ENCODE measurements around the gene SNX18. TPM values are rescaled to one million over a fixed set of nuclear protein-coding genes. Genes with fewer than 3 reads are reported as not detected.
A peak's percentile ranks its signal among the peaks of the same experiment; 100 is the strongest.
"Not testable (repeated sequence)": the region's sequence is repeated elsewhere in the genome, so short reads cannot be mapped to it uniquely, and the experiment has no call there.

SNX18 gene
- total RNA-seq, 1 donor from 2014 or later: 35.4 TPM

- intact Hi-C loops (cut with DNase I): no loop called here
- DNase-seq: no peak
- ATAC-seq: no peak
- H3K27ac ChIP-seq: no peak overlapping the region
- no peaks in the 10 kb centered on the region for H3K27me3 ChIP-seq
- no peaks in the 10 kb centered on the region for H3K9me3 ChIP-seq
- no peak for TF ChIP-seq CTCF (IDR thresholded peaks at IDR 0.05)
- no peaks in the 10 kb centered on the region for H3K36me3 ChIP-seq
- no peaks in the 10 kb centered on the region for H3K4me1 ChIP-seq
- no peak overlapping the region for H3K4me3 ChIP-seq
Observed at GRCh38 chr5:54476682-54477081, 40.9 kb upstream of the SNX18 start.

GRCh38 chr5:54477941-54478478 lies 39.5 kb upstream of the SNX18 start:
- Histone ChIP-seq H3K9me3 (no peaks in the 10 kb centered on the region), H3K4me3 (no peak overlapping the region), H3K4me1 (no peaks in the 10 kb centered on the region), H3K27me3 (no peaks in the 10 kb centered on the region), H3K27ac (no peak overlapping the region), H3K36me3 (no peaks in the 10 kb centered on the region)
- ATAC-seq (no peak), DNase-seq (no peak)
- TF ChIP-seq CTCF (IDR thresholded peaks at IDR 0.05): no peak
- intact Hi-C loops (cut with DNase I): no loop called here

- Histone ChIP-seq H3K36me3 (no peaks in the 10 kb centered on the region), H3K4me1 (no peaks in the 10 kb centered on the region), H3K27ac (no peak overlapping the region), H3K4me3 (no peak overlapping the region), H3K9me3 (no peaks in the 10 kb centered on the region), H3K27me3 (no peaks in the 10 kb centered on the region)
- intact Hi-C loops (cut with DNase I): no loop called here
- DNase-seq (no peak), ATAC-seq (peak; percentile 70)
- TF ChIP-seq CTCF (IDR thresholded peaks at IDR 0.05): no peak
Observed at GRCh38 chr5:54480296-54480695, 37.3 kb upstream of the SNX18 start.

GRCh38 chr5:54484219-54484894 lies 33.2 kb upstream of the SNX18 start:
- Histone ChIP-seq H3K36me3 (no peaks in the 10 kb centered on the region), H3K27me3 (no peaks in the 10 kb centered on the region), H3K4me1 (no peaks in the 10 kb centered on the region), H3K27ac (no peak overlapping the region), H3K9me3 (no peaks in the 10 kb centered on the region), H3K4me3 (no peak overlapping the region)
- intact Hi-C loops (cut with DNase I): no loop called here
- TF ChIP-seq CTCF (IDR thresholded peaks at IDR 0.05): no peak
- DNase-seq (no peak), ATAC-seq (no peak)

GRCh38 chr5:54485659-54486058 lies 31.9 kb upstream of the SNX18 start:
- H3K27ac ChIP-seq; H3K36me3 ChIP-seq; DNase-seq; intact Hi-C loops (cut with DNase I); H3K4me1 ChIP-seq; H3K9me3 ChIP-seq; H3K4me3 ChIP-seq; ATAC-seq; H3K27me3 ChIP-seq: not testable (repeated sequence)

- H3K36me3 ChIP-seq; intact Hi-C loops (cut with DNase I); ATAC-seq; H3K4me1 ChIP-seq; H3K27me3 ChIP-seq; H3K27ac ChIP-seq; DNase-seq; H3K9me3 ChIP-seq; H3K4me3 ChIP-seq: not testable (repeated sequence)
Observed at GRCh38 chr5:54489648-54489979, 27.9 kb upstream of the SNX18 start.

- H3K36me3 ChIP-seq: no peaks in the 10 kb centered on the region
- ATAC-seq: no peak
- no peak overlapping the region for H3K27ac ChIP-seq
- H3K4me3 ChIP-seq: no peak overlapping the region
- no peaks in the 10 kb centered on the region for H3K4me1 ChIP-seq
- TF ChIP-seq CTCF (IDR thresholded peaks at IDR 0.05): no peak
- no peaks in the 10 kb centered on the region for H3K27me3 ChIP-seq
- DNase-seq: no peak
- intact Hi-C loops (cut with DNase I): no loop called here
- no peaks in the 10 kb centered on the region for H3K9me3 ChIP-seq
Observed at GRCh38 chr5:54491326-54491725, 26.2 kb upstream of the SNX18 start.

Measured in upper lobe of right lung (tissue), 1 donor.